Body of pancreas (tissue), 4 donors: Measurements from ENCODE around the gene AKAP12.

Experiments used
- POLR2A ChIP-seq, 3 donors: fragments of 450-650 bp; IDR thresholded peaks; one replicate each; pipeline ENCODE4 v1.6.1; 2016; ENCODE audit warnings: antibody characterized with exemption in 3 of 3, mild to moderate bottlenecking in 2 of 3
- TF ChIP-seq, protein P1 (sequence below), 7 experiments: fragments of 450-650 bp in 4 of 7; fragments of 200-600 bp in 3 of 7; sonication (generic) in 3 of 7; IDR thresholded peaks; one replicate each; pipeline ENCODE4 v1.5.1; 2016 to 2019; ENCODE audit warnings: antibody characterized with exemption in 7 of 7

DNA sequence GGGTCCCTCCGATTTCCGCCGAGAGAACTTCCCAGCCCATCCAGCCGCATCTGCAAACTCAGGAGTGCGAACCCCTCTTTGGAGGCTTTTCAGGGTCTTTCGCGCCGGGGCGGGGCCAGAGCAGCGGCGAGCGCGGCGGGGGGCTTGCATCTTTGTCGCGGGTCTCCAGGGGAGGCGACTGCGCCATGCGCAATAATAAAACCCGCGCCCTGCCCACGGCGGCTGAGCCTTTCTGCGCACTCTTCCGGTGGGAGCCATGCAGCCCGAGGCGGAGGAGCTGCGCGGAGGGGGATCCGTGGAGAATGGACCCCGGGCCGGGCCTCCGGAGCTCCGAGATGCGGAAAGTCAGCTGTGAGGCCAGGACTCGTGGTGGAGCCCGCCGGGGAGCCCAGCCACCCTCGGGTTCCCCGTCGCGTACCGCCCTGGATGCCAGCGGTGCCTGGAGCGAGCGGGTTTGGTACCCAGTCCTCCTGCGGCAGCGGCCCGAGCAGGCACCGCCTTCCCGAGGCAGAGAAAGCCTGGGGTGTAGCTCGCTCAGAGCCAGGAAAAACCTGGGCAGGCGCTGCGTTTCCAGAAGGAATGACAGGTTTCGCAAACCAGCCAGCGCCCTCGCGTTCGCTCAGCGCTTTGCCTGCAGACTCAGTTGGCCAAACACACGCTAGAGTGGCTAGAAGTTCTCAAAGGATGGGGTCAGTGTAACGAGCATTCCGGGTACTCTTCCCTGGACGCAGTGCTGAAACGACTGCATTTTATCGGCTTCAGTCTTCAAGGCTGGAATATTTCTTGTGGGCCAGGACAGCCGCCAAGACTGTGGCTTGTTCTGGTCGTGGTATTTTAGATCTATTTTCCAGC lies 1.2 kb downstream of the AKAP12 start:
- TF ChIP-seq, protein P1, sequence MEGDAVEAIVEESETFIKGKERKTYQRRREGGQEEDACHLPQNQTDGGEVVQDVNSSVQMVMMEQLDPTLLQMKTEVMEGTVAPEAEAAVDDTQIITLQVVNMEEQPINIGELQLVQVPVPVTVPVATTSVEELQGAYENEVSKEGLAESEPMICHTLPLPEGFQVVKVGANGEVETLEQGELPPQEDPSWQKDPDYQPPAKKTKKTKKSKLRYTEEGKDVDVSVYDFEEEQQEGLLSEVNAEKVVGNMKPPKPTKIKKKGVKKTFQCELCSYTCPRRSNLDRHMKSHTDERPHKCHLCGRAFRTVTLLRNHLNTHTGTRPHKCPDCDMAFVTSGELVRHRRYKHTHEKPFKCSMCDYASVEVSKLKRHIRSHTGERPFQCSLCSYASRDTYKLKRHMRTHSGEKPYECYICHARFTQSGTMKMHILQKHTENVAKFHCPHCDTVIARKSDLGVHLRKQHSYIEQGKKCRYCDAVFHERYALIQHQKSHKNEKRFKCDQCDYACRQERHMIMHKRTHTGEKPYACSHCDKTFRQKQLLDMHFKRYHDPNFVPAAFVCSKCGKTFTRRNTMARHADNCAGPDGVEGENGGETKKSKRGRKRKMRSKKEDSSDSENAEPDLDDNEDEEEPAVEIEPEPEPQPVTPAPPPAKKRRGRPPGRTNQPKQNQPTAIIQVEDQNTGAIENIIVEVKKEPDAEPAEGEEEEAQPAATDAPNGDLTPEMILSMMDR (IDR thresholded peaks at IDR 0.05), result no peak
- peak in 2 of 3 donors; percentile 6 to 11 for TF ChIP-seq POLR2A (IDR thresholded peaks at IDR 0.05)
